ENCODE data around the gene SAMD9L.

Gene SAMD9L

DNA sequence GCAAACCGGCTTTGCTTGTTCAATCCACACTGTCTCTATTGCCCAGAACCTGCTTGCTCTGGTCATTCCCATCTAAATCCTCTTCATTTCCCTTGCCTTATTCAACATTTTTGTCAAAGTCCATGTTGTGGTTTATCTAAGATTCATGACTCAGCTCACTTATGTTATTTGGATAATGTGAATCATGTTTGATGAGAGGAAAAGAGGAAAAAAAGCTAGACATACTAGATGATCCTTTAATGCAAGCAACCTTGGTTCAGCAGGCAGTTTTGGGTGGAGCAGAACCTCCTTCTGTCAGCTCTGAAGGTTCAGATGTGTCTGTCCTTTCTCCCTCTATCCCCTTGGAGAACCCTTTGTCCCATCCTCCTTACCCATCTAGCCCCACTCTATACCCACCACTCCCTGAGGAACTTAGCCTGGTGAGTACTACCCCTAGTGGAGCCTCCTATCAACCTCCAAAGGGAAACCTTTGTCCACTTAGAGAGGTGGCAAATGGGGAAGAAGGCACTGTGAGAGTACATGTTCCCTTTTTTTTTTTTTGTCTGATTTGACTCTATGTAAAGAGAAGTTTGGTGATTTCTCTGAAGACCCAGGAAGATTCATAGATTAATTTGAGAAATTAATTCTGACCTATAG, 2.1 kb upstream of the SAMD9L start (continued):
- TF ChIP-seq, protein P1, sequence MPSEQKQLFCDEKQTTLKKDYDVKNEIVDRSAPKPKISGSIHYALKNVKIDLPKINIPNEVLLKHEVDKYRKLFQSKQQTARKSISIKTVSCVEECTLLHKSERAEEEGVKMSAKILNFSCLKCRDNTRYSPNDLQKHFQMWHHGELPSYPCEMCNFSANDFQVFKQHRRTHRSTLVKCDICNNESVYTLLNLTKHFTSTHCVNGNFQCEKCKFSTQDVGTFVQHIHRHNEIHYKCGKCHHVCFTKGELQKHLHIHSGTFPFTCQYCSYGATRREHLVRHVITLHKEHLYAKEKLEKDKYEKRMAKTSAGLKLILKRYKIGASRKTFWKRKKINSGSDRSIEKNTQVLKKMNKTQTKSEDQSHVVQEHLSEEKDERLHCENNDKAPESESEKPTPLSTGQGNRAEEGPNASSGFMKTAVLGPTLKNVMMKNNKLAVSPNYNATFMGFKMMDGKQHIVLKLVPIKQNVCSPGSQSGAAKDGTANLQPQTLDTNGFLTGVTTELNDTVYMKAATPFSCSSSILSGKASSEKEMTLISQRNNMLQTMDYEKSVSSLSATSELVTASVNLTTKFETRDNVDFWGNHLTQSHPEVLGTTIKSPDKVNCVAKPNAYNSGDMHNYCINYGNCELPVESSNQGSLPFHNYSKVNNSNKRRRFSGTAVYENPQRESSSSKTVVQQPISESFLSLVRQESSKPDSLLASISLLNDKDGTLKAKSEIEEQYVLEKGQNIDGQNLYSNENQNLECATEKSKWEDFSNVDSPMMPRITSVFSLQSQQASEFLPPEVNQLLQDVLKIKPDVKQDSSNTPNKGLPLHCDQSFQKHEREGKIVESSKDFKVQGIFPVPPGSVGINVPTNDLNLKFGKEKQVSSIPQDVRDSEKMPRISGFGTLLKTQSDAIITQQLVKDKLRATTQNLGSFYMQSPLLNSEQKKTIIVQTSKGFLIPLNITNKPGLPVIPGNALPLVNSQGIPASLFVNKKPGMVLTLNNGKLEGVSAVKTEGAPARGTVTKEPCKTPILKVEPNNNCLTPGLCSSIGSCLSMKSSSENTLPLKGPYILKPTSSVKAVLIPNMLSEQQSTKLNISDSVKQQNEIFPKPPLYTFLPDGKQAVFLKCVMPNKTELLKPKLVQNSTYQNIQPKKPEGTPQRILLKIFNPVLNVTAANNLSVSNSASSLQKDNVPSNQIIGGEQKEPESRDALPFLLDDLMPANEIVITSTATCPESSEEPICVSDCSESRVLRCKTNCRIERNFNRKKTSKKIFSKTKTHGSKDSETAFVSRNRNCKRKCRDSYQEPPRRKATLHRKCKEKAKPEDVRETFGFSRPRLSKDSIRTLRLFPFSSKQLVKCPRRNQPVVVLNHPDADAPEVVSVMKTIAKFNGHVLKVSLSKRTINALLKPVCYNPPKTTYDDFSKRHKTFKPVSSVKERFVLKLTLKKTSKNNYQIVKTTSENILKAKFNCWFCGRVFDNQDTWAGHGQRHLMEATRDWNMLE (tag by site-specific recombination; conservative IDR thresholded peaks at IDR 0.05; ENCODE audit: low read depth), result no peak
- TF ChIP-seq ZNF48 (tag by site-specific recombination; IDR thresholded peaks at IDR 0.05) (no peak), ZNF398 (tag by site-specific recombination; IDR thresholded peaks at IDR 0.05) (no peak), MZF1 (tag by site-specific recombination; IDR thresholded peaks at IDR 0.05; ENCODE audit: borderline replicate concordance) (no peak)

DNA sequence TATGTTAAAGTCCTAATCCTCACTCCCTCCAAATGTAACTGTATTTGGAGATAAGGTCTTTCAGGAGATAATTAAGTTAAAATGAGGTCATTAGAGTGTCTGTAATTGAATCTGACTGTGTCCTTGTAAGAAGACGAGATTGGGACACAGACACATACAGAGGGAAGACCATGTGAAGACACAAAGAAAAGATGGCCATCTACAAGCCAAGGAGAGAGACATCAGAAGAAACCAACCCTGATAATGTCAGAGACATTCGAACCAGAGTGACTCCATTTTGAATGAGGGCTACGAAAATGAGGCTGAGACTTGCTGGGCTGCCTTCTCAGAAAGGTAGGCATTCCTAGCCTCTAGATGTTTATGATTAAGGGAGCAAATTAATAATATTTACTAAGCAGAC, 542 bp upstream of the SAMD9L start:
- TF ChIP-seq FEZF1 (tag by site-specific recombination; IDR thresholded peaks at IDR 0.05) (no peak), YY2 (tag by site-specific recombination; IDR thresholded peaks at IDR 0.05) (no peak), PRDM10 (tag by site-specific recombination; IDR thresholded peaks at IDR 0.05) (no peak), ZNF24 (tag by site-specific recombination; IDR thresholded peaks at IDR 0.05) (no peak), ZNF10 (tag by site-specific recombination; IDR thresholded peaks at IDR 0.05) (no peak), ZNF792 (tag by site-specific recombination; IDR thresholded peaks at IDR 0.05) (no peak), ZNF529 (tag by site-specific recombination; IDR thresholded peaks at IDR 0.05; ENCODE audit: insufficient replicate concordance) (no peak), ZNF785 (tag by site-specific recombination; IDR thresholded peaks at IDR 0.05) (no peak)
- Histone ChIP-seq H3K4me3 (ENCODE audit: low read depth, low read length) (no peak overlapping the region), H3K9me3 (ENCODE audit: control insufficient read depth, insufficient read depth, low read depth, low read length) (no peaks in the 10 kb centered on the region), H3K36me3 (ENCODE audit: control insufficient read depth in 2 of 2, insufficient read depth in 1 of 2, low read length in 2 of 2) (no peaks in the 10 kb centered on the region), H3K27ac (ENCODE audit: extremely low read depth, low read depth, low read length) (no peak overlapping the region), H3K4me1 (ENCODE audit: control insufficient read depth, insufficient read depth, low read length) (no peaks in the 10 kb centered on the region)
- CTCF ChIA-PET, result no interaction called here
- POLR2A ChIA-PET, result no interaction called here

- CTCF ChIA-PET, result no interaction called here
- no peaks in the 10 kb centered on the region for H3K4me1 ChIP-seq (ENCODE audit: control insufficient read depth, insufficient read depth, low read length)
- no peaks in the 10 kb centered on the region for H3K9me3 ChIP-seq (ENCODE audit: control insufficient read depth, insufficient read depth, low read depth, low read length)
- POLR2A ChIA-PET, result no interaction called here
- H3K36me3 ChIP-seq (ENCODE audit: control insufficient read depth in 2 of 2, insufficient read depth in 1 of 2, low read length in 2 of 2), result no peaks in the 10 kb centered on the region
- no peak overlapping the region for H3K27ac ChIP-seq (ENCODE audit: extremely low read depth, low read depth, low read length)
- no peak overlapping the region for H3K4me3 ChIP-seq (ENCODE audit: low read depth, low read length)
- no peak for TF ChIP-seq SP7 (tag by site-specific recombination; IDR thresholded peaks at IDR 0.05)
- TF ChIP-seq GLIS1 (tag by site-specific recombination; IDR thresholded peaks at IDR 0.05), result no peak
- TF ChIP-seq ZNF26 (tag by site-specific recombination; IDR thresholded peaks at IDR 0.05), result no peak
- TF ChIP-seq, protein P2, sequence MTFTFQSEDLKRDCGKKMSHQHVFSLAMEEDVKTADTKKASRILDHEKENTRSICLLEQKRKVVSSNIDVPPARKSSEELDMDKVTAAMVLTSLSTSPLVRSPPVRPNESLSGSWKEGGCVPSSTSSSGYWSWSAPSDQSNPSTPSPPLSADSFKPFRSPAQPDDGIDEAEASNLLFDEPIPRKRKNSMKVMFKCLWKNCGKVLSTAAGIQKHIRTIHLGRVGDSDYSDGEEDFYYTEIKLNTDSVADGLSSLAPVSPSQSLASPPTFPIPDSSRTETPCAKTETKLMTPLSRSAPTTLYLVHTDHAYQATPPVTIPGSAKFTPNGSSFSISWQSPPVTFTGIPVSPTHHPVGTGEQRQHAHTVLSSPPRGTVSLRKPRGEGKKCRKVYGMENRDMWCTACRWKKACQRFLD (tag by site-specific recombination; IDR thresholded peaks at IDR 0.05), result no peak
- no peak for TF ChIP-seq ZEB2 (tag by site-specific recombination; IDR thresholded peaks at IDR 0.05)
- no peak for TF ChIP-seq SCRT1 (tag by site-specific recombination; IDR thresholded peaks at IDR 0.05; ENCODE audit: borderline replicate concordance)
- TF ChIP-seq ZNF23 (tag by site-specific recombination; IDR thresholded peaks at IDR 0.05; ENCODE audit: borderline replicate concordance), result no peak
Measured at GRCh38 chr7:93147363-93147762, 822 bp downstream of the SAMD9L start.
